ENCODE data around the gene LTBP2. TPM values are rescaled to one million over a fixed set of nuclear protein-coding genes. Genes with fewer than 3 reads are reported as not detected.

Gene LTBP2
- total RNA-seq, 2 donors from 2014 or later, result 674 to 973 TPM

- DNase-seq (ENCODE audit: low spot score) (no peak), ATAC-seq (ENCODE audit: insufficient number of reproducible peaks, low FRiP score, low read depth) (no peak)
- no peaks in the 10 kb centered on the region for H3K9me3 ChIP-seq
- H3K4me3 ChIP-seq, result peak overlapping the region; percentile 17
- H3K4me1 ChIP-seq (ENCODE audit: control insufficient read depth in 1 of 2, low read depth in 2 of 2), result peaks cover 65 to 97% of the 10 kb centered on the region in 2 donors
- TF ChIP-seq CTCF (IDR thresholded peaks at IDR 0.05), result no peak
- peak overlapping the region; percentile 89 to 96 for H3K27ac ChIP-seq
- no peaks in the 10 kb centered on the region for H3K27me3 ChIP-seq (replicated peaks; ENCODE audit: insufficient read depth)
- H3K36me3 ChIP-seq, result peaks cover 2% of the 10 kb centered on the region
Measured at GRCh38 chr14:74591899-74592298, 20.1 kb downstream of the LTBP2 start.

GRCh38 chr14:74591394-74591793 lies 20.6 kb downstream of the LTBP2 start:
- Histone ChIP-seq H3K4me3 (peak overlapping the region; percentile 4), H3K4me1 (ENCODE audit: control insufficient read depth in 1 of 2, low read depth in 2 of 2) (peaks cover 64 to 97% of the 10 kb centered on the region in 2 donors), H3K27ac (peak overlapping the region; percentile 89 to 96), H3K27me3 (replicated peaks; ENCODE audit: insufficient read depth) (no peaks in the 10 kb centered on the region), H3K9me3 (no peaks in the 10 kb centered on the region), H3K36me3 (peaks cover 3% of the 10 kb centered on the region)
- ATAC-seq (ENCODE audit: insufficient number of reproducible peaks, low FRiP score, low read depth) (no peak), DNase-seq (ENCODE audit: low spot score) (no peak)
- TF ChIP-seq CTCF (IDR thresholded peaks at IDR 0.05), result no peak

DNA sequence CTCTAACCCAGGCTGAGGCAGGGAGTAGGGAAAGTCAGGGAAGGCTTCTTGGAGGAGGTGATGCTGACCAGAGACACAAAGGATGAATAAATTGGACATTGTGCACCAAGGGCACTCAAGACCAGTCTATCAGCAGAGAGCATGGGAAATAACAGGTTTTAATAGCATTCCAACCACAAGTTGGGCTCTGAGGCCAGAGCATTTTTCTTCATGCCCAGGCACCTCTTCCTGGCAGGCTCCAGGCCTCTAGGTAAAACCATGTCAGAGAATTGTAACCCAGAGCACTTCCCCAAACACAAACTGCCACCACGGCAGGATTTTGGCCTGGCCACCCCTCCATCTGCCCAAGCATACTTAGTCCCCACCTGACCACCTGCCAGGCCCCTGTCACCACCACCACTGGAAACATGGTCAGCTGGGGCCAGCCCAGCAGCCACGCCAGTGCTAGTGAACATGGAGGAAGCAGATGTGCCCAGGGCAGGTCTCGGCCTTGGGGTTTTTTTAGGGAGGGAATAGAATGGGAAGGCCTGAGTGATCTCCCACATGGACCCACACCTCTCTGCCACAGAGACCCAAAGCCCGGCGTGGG lies 22.7 kb downstream of the LTBP2 start:
- Histone ChIP-seq H3K4me1 (ENCODE audit: control insufficient read depth in 1 of 2, low read depth in 2 of 2) (peaks cover 70 to 98% of the 10 kb centered on the region in 2 donors), H3K4me3 (no peak overlapping the region), H3K27ac (peak overlapping the region; percentile 49 to 96), H3K36me3 (peaks cover 12% of the 10 kb centered on the region), H3K27me3 (replicated peaks; ENCODE audit: insufficient read depth) (no peaks in the 10 kb centered on the region), H3K9me3 (no peaks in the 10 kb centered on the region)
- TF ChIP-seq CTCF (IDR thresholded peaks at IDR 0.05), result no peak
- DNase-seq (ENCODE audit: low spot score) (no peak), ATAC-seq (ENCODE audit: insufficient number of reproducible peaks, low FRiP score, low read depth) (no peak)

GRCh38 chr14:74587363-74587707 lies 24.7 kb downstream of the LTBP2 start:
- no peaks in the 10 kb centered on the region for H3K9me3 ChIP-seq
- H3K27ac ChIP-seq, result peak overlapping the region; percentile 19 to 96
- H3K27me3 ChIP-seq (replicated peaks; ENCODE audit: insufficient read depth), result no peaks in the 10 kb centered on the region
- DNase-seq (ENCODE audit: low spot score) (no peak), ATAC-seq (ENCODE audit: insufficient number of reproducible peaks, low FRiP score, low read depth) (no peak)
- no peak overlapping the region for H3K4me3 ChIP-seq
- H3K36me3 ChIP-seq, result peaks cover 12% of the 10 kb centered on the region
- H3K4me1 ChIP-seq (ENCODE audit: control insufficient read depth in 1 of 2, low read depth in 2 of 2), result peaks cover 68 to 98% of the 10 kb centered on the region in 2 donors
- no peak for TF ChIP-seq CTCF (IDR thresholded peaks at IDR 0.05)

- Histone ChIP-seq H3K36me3 (peaks cover 12% of the 10 kb centered on the region), H3K4me1 (ENCODE audit: control insufficient read depth in 1 of 2, low read depth in 2 of 2) (peaks cover 64 to 98% of the 10 kb centered on the region in 2 donors), H3K9me3 (no peaks in the 10 kb centered on the region), H3K27ac (peak overlapping the region; percentile 65 to 96), H3K4me3 (no peak overlapping the region), H3K27me3 (replicated peaks; ENCODE audit: insufficient read depth) (no peaks in the 10 kb centered on the region)
- DNase-seq (ENCODE audit: low spot score) (no peak), ATAC-seq (ENCODE audit: insufficient number of reproducible peaks, low FRiP score, low read depth) (no peak)
- no peak for TF ChIP-seq CTCF (IDR thresholded peaks at IDR 0.05)
Measured at GRCh38 chr14:74586681-74587362, 25.2 kb downstream of the LTBP2 start.
